GM12864 (cell line): ENCODE measurements around the gene FHOD3.

Experiments
- DNase-seq: peaks from one replicate; pipeline ENCODE4 v3.0.0-alpha.2; 2011; ENCODE audit warnings: low read depth
- H3K4me3 ChIP-seq: 2 replicates; pipeline ENCODE4 v1.5.1; 2011; ENCODE audit warnings: mild to moderate bottlenecking, low read depth, low read length, control low read depth
- TF ChIP-seq, protein P1 (sequence below): IDR thresholded peaks from 2 replicates; pipeline ENCODE4 v1.5.1; 2011; ENCODE audit warnings: low read depth, mild to moderate bottlenecking, moderate library complexity, low read length, control low read depth, inconsistent platforms; ENCODE audit errors: missing control alignments

Gene FHOD3

DNA sequence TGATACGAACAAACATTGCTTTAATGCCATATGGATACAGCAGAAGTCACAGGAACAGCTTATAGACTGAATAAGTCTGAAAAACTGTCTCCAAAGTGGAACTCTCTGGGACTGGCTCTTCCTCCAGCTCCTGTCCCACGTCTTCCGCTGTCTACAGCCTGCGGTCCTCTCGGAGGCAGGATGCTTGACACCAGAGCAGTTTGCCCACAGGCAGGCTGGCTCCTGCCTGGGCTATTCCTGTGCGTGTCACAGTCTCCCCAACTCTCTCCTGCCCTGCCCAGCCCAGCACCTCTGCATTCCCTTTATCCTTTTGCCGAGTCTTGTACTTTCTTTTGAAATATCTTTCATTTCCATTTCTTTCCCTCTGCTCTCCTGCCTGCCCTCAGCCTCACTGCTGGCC is 234.1 kb downstream of the FHOD3 start:
- no peak overlapping the region for H3K4me3 ChIP-seq
- TF ChIP-seq, protein P1, sequence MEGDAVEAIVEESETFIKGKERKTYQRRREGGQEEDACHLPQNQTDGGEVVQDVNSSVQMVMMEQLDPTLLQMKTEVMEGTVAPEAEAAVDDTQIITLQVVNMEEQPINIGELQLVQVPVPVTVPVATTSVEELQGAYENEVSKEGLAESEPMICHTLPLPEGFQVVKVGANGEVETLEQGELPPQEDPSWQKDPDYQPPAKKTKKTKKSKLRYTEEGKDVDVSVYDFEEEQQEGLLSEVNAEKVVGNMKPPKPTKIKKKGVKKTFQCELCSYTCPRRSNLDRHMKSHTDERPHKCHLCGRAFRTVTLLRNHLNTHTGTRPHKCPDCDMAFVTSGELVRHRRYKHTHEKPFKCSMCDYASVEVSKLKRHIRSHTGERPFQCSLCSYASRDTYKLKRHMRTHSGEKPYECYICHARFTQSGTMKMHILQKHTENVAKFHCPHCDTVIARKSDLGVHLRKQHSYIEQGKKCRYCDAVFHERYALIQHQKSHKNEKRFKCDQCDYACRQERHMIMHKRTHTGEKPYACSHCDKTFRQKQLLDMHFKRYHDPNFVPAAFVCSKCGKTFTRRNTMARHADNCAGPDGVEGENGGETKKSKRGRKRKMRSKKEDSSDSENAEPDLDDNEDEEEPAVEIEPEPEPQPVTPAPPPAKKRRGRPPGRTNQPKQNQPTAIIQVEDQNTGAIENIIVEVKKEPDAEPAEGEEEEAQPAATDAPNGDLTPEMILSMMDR: no peak
- no peak for DNase-seq

DNA sequence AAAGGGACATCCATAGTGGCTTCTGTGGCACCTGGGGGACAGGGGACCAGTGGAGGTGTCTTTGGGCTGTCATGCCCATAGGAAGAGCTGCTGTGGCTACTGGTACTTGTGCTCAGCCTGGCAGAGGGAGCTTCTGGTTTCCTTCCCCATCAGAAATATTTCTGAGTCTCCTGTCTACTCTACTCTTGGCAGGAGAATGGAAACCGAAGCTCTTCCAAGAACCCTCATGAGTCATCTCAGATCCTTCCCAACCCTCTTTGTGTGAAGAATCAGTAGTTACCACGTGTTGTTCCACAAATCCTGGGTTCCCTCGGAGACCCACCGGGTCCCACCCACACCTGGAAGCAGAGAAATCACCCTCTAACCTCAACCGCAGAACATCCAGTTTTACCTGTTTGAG is 234.9 kb downstream of the FHOD3 start:
- no peak for DNase-seq
- H3K4me3 ChIP-seq: no peak overlapping the region
- TF ChIP-seq, protein P1: no peak

DNA sequence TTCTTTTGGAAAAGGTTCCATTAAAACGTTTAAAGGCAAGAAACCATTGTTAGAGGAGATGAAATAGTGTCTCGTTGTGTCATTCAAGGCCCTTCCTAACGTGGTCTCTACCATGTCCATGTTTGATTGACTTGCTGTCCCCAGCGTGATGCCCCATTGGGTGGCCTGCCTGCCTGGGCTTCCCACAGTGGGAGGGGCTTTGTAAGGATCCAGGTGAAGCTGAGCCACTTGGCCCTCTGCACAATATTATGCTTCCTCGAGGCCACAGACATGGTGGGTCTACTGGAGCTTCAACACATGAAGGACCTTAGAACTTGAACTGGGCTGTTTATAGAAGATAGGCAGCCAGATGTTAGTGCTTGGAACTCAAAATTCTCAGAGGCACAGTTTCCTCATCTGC is 235.3 kb downstream of the FHOD3 start:
- no peak for DNase-seq
- no peak overlapping the region for H3K4me3 ChIP-seq
- TF ChIP-seq, protein P1: no peak

DNA sequence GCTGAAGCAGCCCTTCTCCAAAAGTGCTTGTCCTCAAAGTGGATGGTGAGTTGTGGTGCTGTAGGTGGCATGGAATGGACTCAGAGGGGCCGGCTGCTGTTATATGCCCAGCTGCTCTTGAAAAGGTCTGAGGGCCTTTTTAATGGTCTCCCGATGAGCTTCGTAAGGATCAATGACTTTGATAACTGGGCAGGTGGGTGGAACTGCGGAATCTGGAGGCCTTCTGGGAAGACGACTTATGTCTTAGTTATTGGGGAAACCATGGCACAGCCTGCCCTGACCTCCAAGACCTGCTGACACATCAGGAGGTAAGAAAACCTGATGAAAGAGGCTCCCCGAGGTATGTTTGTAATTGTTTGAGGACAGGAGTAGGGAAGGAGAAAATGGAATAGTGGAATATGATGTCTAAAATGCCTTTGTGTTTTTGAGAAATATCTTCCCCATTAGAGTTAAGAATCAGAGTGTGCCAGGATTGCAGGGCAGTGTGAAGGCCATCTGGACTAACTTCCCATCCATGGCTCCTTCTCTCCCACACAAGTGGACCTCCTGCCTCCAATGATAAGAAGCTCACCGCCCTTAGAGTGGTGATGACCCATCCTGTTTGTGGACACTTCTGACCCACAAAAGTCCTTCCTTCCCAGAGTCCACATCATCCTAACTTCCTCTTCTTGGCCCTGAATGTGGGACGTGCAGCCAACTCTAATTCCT is 236.1 kb downstream of the FHOD3 start:
- DNase-seq: no peak
- TF ChIP-seq, protein P1: no peak
- H3K4me3 ChIP-seq: no peak overlapping the region

DNA sequence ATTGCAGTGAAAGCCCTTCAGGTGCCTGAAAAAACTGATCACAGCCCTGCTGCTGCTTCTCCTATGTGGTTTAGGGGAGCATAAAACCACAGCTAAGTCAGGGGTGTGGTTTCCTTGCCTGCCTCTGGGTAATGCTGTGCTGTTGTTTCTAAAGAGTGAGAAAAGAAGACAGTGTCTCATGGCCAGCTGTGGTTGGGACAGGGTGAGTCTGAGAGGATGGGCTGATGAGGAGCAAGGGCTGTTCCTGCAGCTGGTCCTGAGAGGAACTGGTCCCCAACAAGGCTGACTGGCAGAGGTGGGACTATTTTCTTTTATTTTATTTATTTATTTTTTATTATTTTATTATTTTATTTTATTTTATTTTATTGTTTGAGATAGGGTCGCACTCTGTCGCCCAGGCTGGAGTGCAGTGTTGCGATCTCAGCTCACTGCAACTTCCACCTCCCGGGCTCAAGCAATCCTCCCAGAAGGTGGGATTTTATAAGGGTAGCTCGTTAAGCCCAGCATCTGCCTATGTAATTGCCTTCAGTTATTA is 236.7 kb downstream of the FHOD3 start:
- TF ChIP-seq, protein P1: no peak
- DNase-seq: no peak
- no peak overlapping the region for H3K4me3 ChIP-seq

DNA sequence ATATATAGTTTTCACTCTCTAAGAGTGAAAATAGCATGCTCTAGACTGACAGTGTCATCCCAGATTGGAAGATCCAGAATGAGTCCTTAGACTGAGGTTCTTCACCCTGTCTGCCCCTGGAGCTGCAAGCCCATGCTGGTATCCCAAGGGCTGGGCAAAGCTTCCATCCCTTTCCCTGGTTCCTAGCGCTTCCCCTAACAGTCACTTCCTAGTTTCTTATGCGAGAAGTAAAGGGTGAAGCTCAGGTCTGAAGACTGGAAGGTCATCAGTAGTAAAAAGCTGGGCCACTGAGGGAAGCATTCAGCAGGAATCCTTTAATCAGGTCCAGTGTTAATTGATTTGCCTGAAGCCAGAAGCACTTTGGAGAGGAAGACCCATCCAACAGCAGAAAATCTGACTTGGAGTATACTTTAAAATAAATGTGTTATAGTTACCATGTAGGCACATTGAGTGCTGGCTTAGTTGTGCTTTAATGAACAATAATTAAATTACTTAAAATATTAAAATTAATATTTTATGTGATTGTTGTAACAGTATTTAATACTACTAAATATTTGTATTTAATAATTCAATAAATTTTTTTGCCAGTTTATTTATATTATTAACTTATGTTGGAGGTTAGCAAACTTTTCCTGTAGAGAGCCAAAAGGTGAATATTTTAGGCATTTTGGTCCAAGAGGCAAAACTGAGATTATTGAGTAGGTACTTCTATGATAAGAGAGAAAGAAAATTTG is 237.9 kb downstream of the FHOD3 start:
- H3K4me3 ChIP-seq: no peak overlapping the region
- DNase-seq: no peak
- TF ChIP-seq, protein P1: no peak
